OCI-LY7 (cell line): ENCODE data around the gene MAPT.

Source experiments
- CTCF ChIP-seq: fragments of 200-600 bp; sonication (generic); conservative IDR thresholded peaks from 2 replicates; pipeline ENCODE4 v1.5.1; 2014; ENCODE audit warnings: mild to moderate bottlenecking, antibody characterized with exemption, low read length, moderate library complexity, mixed read lengths
- EZH2phosphoT487 ChIP-seq: fragments of 200-600 bp; sonication (generic); IDR thresholded peaks from 2 replicates; pipeline ENCODE4 v1.6.1; 2018; ENCODE audit warnings: low read depth, borderline replicate concordance, mild to moderate bottlenecking, mixed run types, antibody characterized with exemption, low read length, moderate library complexity, mixed read lengths

- TF ChIP-seq CTCF: no peak
- TF ChIP-seq EZH2phosphoT487: no peak
Measured at GRCh38 chr17:45861165-45861564, 33.2 kb upstream of the MAPT start.
